ENCODE results near the gene BCAS1.

- no peak for TF ChIP-seq CTCF (IDR thresholded peaks at IDR 0.05; ENCODE audit: low read depth, low read length)
- TF ChIP-seq EZH2phosphoT487 (IDR thresholded peaks at IDR 0.05; ENCODE audit: low read depth) = no peak
Measured at GRCh38 chr20:54029643-54030042, 40.8 kb downstream of the BCAS1 start.

All from OCI-LY3 (cell line).